Peyer's patch (tissue), 4 donors: ENCODE results near the gene APOE. TPM values are rescaled to one million over a fixed set of nuclear protein-coding genes. Genes with fewer than 3 reads are reported as not detected.

Source experiments
- DNase-seq, 3 donors: peaks; one replicate each; pipeline ENCODE4 v3.0.0-alpha.2; 2017 to 2019
- H3K27ac ChIP-seq, 4 donors: fragments of 200-600 bp; sonication (generic); one replicate each; pipeline ENCODE4 v1.5.1; 2016 to 2019
- H3K27me3 ChIP-seq, 2 donors: fragments of 200-600 bp; sonication (generic); one replicate each; pipeline ENCODE4 v1.5.1; 2019
- H3K36me3 ChIP-seq, 3 donors: fragments of 200-600 bp; sonication (generic); one replicate each; pipeline ENCODE4 v1.5.1; 2016 to 2019
- H3K4me1 ChIP-seq, 4 donors: fragments of 200-600 bp; sonication (generic); one replicate each; pipeline ENCODE4 v1.5.1; 2016 to 2019
- H3K4me3 ChIP-seq, 4 donors: fragments of 200-600 bp; sonication (generic); 1 replicate in 3 of 4; 2 replicates in 1 of 4; pipeline ENCODE4 v1.5.1; 2016 to 2019; ENCODE audit warnings: mild to moderate bottlenecking in 1 of 4
- H3K9me3 ChIP-seq, 4 donors: fragments of 200-600 bp; sonication (generic); one replicate each; pipeline ENCODE4 v1.5.1; 2016 to 2019; ENCODE audit warnings: mild to moderate bottlenecking in 1 of 4
- POLR2A ChIP-seq, 2 donors: fragments of 450-650 bp; IDR thresholded peaks; one replicate each; pipeline ENCODE4 v1.5.1; 2017; ENCODE audit warnings: antibody characterized with exemption in 2 of 2, mild to moderate bottlenecking in 2 of 2, moderate library complexity in 2 of 2
- total RNA-seq, 4 donors: library from RNA; depleted of rRNA; stranded (reverse); fragments of >200 nt; gene quantifications; one replicate each; pipeline ENCODE4 v1.1.0, GENCODE V29; 2016
- TF ChIP-seq, protein P1 (sequence below), 6 experiments: fragments of 450-650 bp in 4 of 6; fragments of 200-600 bp in 2 of 6; sonication (generic) in 1 of 6; IDR thresholded peaks; one replicate each; pipeline ENCODE4 v1.5.1; 2017 to 2019; ENCODE audit warnings: antibody characterized with exemption in 6 of 6, mild to moderate bottlenecking in 3 of 6, moderate library complexity in 1 of 6

The APOE gene
- total RNA-seq, 4 donors from 2014 or later: 24.2 to 203 (median 51.6) TPM

DNA sequence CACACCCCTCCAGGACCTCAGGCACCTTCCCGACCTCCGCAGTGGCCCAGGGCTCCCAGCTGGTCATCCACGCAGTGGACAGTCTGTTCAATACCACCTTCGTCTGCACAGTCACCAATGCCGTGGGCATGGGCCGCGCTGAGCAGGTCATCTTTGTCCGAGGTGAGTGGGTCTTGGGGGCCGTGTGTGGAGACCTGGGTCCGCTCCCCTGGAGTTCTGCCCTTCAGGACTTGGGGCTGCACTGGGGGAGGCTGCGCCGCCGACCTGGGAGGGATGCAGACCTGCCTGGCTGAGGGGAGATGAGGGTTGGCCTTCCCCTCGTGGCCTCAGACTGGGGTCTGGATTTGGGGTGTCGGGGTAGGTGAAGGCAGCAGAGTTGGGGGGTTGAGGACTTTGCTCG is 31.3 kb upstream of the APOE start:
- Histone ChIP-seq H3K27ac (no peak overlapping the region), H3K4me3 (no peak overlapping the region), H3K4me1 (peaks cover 0 to 11% (median 0%) of the 10 kb centered on the region in 4 donors), H3K36me3 (peaks cover 0 to 66% (median 0%) of the 10 kb centered on the region in 3 donors), H3K9me3 (no peaks in the 10 kb centered on the region), H3K27me3 (no peaks in the 10 kb centered on the region)
- TF ChIP-seq, protein P1, sequence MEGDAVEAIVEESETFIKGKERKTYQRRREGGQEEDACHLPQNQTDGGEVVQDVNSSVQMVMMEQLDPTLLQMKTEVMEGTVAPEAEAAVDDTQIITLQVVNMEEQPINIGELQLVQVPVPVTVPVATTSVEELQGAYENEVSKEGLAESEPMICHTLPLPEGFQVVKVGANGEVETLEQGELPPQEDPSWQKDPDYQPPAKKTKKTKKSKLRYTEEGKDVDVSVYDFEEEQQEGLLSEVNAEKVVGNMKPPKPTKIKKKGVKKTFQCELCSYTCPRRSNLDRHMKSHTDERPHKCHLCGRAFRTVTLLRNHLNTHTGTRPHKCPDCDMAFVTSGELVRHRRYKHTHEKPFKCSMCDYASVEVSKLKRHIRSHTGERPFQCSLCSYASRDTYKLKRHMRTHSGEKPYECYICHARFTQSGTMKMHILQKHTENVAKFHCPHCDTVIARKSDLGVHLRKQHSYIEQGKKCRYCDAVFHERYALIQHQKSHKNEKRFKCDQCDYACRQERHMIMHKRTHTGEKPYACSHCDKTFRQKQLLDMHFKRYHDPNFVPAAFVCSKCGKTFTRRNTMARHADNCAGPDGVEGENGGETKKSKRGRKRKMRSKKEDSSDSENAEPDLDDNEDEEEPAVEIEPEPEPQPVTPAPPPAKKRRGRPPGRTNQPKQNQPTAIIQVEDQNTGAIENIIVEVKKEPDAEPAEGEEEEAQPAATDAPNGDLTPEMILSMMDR (IDR thresholded peaks at IDR 0.05): no peak
- no peak for TF ChIP-seq POLR2A (IDR thresholded peaks at IDR 0.05)
- DNase-seq: no peak

DNA sequence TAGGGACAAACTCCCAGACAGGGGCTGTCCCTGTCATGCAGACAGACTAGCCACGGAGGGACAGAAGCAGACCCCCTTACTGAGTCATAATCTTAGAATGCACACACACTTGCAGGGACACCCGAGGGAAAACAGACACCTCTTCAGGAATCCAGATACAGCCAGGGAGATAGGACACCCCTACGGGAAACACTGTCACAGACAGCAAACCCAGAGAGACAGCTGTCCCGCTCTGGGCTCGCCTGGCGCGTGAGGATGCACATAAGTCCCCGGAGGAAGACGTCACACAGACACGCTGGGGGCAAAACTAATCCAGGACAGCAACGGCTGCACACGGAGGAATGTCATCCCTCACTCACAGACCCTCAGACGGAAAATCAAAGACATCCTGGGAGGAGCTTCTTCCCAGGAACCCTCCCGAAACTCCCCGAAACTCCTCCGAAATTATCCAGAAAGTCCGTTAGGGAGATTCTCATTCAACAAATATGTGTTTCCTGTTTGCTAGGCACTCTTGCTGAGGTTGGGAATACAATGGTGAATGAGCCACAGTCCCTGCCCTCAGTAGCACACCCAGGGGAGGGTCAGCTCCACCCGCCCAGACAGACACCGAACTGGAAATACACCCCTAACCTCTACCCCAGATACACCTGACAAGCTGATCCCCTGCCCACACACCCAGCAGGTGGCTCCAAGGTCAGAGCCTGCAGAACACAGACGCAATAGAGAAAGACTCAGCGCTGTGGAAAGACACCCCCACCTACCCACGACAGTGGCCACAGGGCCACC is 29.7 kb upstream of the APOE start:
- Histone ChIP-seq H3K9me3 (no peaks in the 10 kb centered on the region), H3K27me3 (no peaks in the 10 kb centered on the region), H3K4me3 (no peak overlapping the region), H3K36me3 (peaks cover 0 to 66% (median 0%) of the 10 kb centered on the region in 3 donors), H3K4me1 (peaks cover 0 to under 1% (median 0%) of the 10 kb centered on the region in 4 donors), H3K27ac (peak overlapping the region in 1 of 4 donors; percentile 38)
- TF ChIP-seq, protein P1 (IDR thresholded peaks at IDR 0.05): no peak
- TF ChIP-seq POLR2A (IDR thresholded peaks at IDR 0.05): no peak
- DNase-seq: no peak

DNA sequence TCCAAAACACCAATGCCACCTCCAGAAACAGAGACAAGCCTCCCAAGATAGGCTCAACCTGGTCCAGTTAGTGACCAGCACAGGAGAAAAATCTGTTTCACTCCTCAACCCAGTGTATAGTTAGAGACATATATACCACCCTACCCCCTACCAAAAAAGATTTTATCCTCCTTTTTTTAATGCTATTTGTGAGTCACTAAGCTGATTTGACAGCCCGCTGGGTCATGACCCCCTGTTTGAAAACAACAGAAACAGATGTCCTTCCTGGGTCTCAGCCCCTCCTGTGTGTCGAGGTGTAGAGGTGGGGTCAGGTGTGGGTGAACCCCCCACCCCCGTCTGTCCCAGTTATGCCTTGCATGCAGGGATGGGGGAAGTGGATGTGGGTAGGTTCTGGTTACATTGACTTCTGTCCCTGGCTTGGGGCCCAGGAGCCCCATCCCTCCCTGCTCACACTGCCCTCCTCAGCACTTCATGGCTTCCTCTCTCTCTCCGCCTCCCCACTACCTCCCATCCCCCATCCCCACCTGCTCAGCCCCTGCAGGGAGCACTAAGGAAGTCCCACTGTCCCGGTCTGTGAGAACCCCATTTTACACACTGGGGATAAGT is 28.6 kb upstream of the APOE start:
- peaks cover 0 to 60% (median 0%) of the 10 kb centered on the region in 3 donors for H3K36me3 ChIP-seq
- no peak for DNase-seq

DNA sequence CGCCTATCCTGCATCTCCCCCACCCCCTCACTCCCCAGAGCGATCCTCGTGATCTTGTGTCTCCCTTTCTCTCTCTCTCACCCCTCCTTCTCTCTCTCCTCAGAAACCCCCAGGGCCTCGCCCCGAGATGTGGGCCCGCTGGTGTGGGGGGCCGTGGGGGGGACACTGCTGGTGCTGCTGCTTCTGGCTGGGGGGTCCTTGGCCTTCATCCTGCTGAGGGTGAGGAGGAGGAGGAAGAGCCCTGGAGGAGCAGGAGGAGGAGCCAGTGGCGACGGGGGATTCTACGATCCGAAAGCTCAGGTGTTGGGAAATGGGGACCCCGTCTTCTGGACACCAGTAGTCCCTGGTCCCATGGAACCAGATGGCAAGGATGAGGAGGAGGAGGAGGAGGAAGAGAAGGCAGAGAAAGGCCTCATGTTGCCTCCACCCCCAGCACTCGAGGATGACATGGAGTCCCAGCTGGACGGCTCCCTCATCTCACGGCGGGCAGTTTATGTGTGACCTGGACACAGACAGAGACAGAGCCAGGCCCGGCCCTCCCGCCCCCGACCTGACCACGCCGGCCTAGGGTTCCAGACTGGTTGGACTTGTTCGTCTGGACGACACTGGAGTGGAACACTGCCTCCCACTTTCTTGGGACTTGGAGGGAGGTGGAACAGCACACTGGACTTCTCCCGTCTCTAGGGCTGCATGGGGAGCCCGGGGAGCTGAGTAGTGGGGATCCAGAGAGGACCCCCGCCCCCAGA is 27.3 kb upstream of the APOE start:
- H3K36me3 ChIP-seq: peaks cover 0 to 54% (median 0%) of the 10 kb centered on the region in 3 donors
- H3K27me3 ChIP-seq: no peaks in the 10 kb centered on the region

More for the DNA sequence above, 28.6 kb upstream of the APOE start:
- Histone ChIP-seq H3K9me3 (no peaks in the 10 kb centered on the region), H3K27ac (no peak overlapping the region), H3K27me3 (no peaks in the 10 kb centered on the region), H3K4me1 (no peaks in the 10 kb centered on the region), H3K4me3 (no peak overlapping the region)
- no peak for TF ChIP-seq POLR2A (IDR thresholded peaks at IDR 0.05)
- TF ChIP-seq, protein P1 (IDR thresholded peaks at IDR 0.05): no peak

More for the DNA sequence above, 27.3 kb upstream of the APOE start:
- Histone ChIP-seq H3K4me3 (no peak overlapping the region), H3K4me1 (no peaks in the 10 kb centered on the region), H3K27ac (no peak overlapping the region), H3K9me3 (no peaks in the 10 kb centered on the region)
- DNase-seq: no peak
- TF ChIP-seq, protein P1 (IDR thresholded peaks at IDR 0.05): no peak
- TF ChIP-seq POLR2A (IDR thresholded peaks at IDR 0.05): no peak
